Mesendoderm (in vitro differentiated cells): Measurements from ENCODE around the gene KIF23.

ENCODE experiments used
- DNase-seq: peaks from one replicate; pipeline ENCODE4 v3.0.0; 2013
- H2AK5ac ChIP-seq: 2 replicates; pipeline ENCODE4 v1.6.1; 2013; ENCODE audit warnings: low read length, inconsistent platforms
- H2BK120ac ChIP-seq: 2 replicates; pipeline ENCODE4 v1.6.1; 2013; ENCODE audit warnings: low read depth, mild to moderate bottlenecking, low read length, moderate library complexity, mixed read lengths
- H2BK15ac ChIP-seq: replicated peaks from 2 replicates; pipeline ENCODE4 v1.6.1; 2013; ENCODE audit warnings: low read depth, mild to moderate bottlenecking, moderate library complexity
- H2BK5ac ChIP-seq: 2 replicates; pipeline ENCODE4 v1.6.1; 2013; ENCODE audit warnings: low read length, inconsistent platforms
- H3K18ac ChIP-seq: 2 replicates; pipeline ENCODE4 v1.6.1; 2013; ENCODE audit warnings: mild to moderate bottlenecking, low read length, mixed read lengths
- H3K23ac ChIP-seq: one replicate; pipeline ENCODE4 v1.6.1; 2013; ENCODE audit warnings: low read length
- H3K27ac ChIP-seq: 2 replicates; pipeline ENCODE4 v1.5.1; 2013; ENCODE audit warnings: low read depth, mild to moderate bottlenecking, inconsistent platforms, low read length, moderate library complexity
- H3K27me3 ChIP-seq: 2 replicates; pipeline ENCODE4 v1.6.1; 2013; ENCODE audit warnings: low read length, control low read depth, mild to moderate bottlenecking, inconsistent platforms; ENCODE audit not compliant: insufficient read depth, poor library complexity
- H3K36me3 ChIP-seq: 2 replicates; pipeline ENCODE4 v1.6.1; 2013; ENCODE audit warnings: low read length, inconsistent platforms; ENCODE audit not compliant: control insufficient read depth, insufficient read depth
- H3K4ac ChIP-seq: one replicate; pipeline ENCODE4 v1.6.1; 2013; ENCODE audit warnings: low read depth, mild to moderate bottlenecking, low read length, moderate library complexity
- H3K4me1 ChIP-seq: 2 replicates; pipeline ENCODE4 v1.6.1; 2013; ENCODE audit warnings: low read depth, low read length, inconsistent platforms; ENCODE audit not compliant: control insufficient read depth
- H3K4me2 ChIP-seq: 2 replicates; pipeline ENCODE4 v1.6.1; 2013; ENCODE audit warnings: low read length
- H3K4me3 ChIP-seq: 2 replicates; pipeline ENCODE4 v1.5.1; 2013; ENCODE audit warnings: mild to moderate bottlenecking, low read length
- H3K56ac ChIP-seq: one replicate; pipeline ENCODE4 v1.6.1; 2013; ENCODE audit warnings: low read length
- H3K79me1 ChIP-seq: 2 replicates; pipeline ENCODE4 v1.6.1; 2013; ENCODE audit warnings: low read length, inconsistent platforms
- H3K79me2 ChIP-seq: 2 replicates; pipeline ENCODE4 v1.6.1; 2013; ENCODE audit warnings: mild to moderate bottlenecking, low read length; ENCODE audit not compliant: control insufficient read depth, insufficient read depth
- H3K9ac ChIP-seq: 2 replicates; pipeline ENCODE4 v1.6.1; 2013; ENCODE audit warnings: low read length, inconsistent platforms
- H4K5ac ChIP-seq: one replicate; pipeline ENCODE4 v1.6.1; 2013; ENCODE audit warnings: low read length
- H4K8ac ChIP-seq: one replicate; pipeline ENCODE4 v1.6.1; 2013; ENCODE audit warnings: low read depth, mild to moderate bottlenecking, control low read depth, low read length, moderate library complexity
- WGBS: extraction: QIAGEN DNeasy Blood & Tissue Kit; methylation state at CpG from one replicate; pipeline ENCODE4 v1.1.7; 2013; ENCODE audit warnings: low lambda C conversion rate, missing lambda C conversion rate; ENCODE audit not compliant: insufficient coverage; ENCODE audit errors: extremely low coverage; 5-methylcytosine and 5-hydroxymethylcytosine counted together

Gene KIF23

GRCh38 chr15:69414701-69415167, 585 bp downstream of the KIF23 start:
- no peaks in the 10 kb centered on the region for H3K27me3 ChIP-seq
- peaks cover 9% of the 10 kb centered on the region for H3K36me3 ChIP-seq
- H3K4ac ChIP-seq = peak overlapping the region; percentile 84
- no CpG with 5 or more reads among the region's 29 CpGs for WGBS
- no peak overlapping the region for H4K5ac ChIP-seq
- H3K27ac ChIP-seq = peak overlapping the region; percentile 95
- peak overlapping the region; percentile 94 for H3K4me3 ChIP-seq
- no peak overlapping the region for H2BK120ac ChIP-seq
- H3K18ac ChIP-seq = peak overlapping the region; percentile 57
- H3K9ac ChIP-seq = peak overlapping the region; percentile 96
- peak overlapping the region; percentile 38 for H3K23ac ChIP-seq
- no peak overlapping the region for H2BK15ac ChIP-seq
- no peak overlapping the region for H4K8ac ChIP-seq
- H3K4me2 ChIP-seq = peak overlapping the region; percentile 46
- H3K56ac ChIP-seq = peak overlapping the region; percentile 98
- DNase-seq = peak; percentile 81
- H2AK5ac ChIP-seq = no peak overlapping the region
- H2BK5ac ChIP-seq = peak overlapping the region; percentile 65
- no peaks in the 10 kb centered on the region for H3K4me1 ChIP-seq
- peaks cover 9% of the 10 kb centered on the region for H3K79me1 ChIP-seq
- peaks cover 31% of the 10 kb centered on the region for H3K79me2 ChIP-seq

- peaks cover 9% of the 10 kb centered on the region for H3K79me1 ChIP-seq
- no peak overlapping the region for H3K18ac ChIP-seq
- no peak for DNase-seq
- H2AK5ac ChIP-seq = no peak overlapping the region
- peak overlapping the region; percentile 53 for H3K23ac ChIP-seq
- H2BK120ac ChIP-seq = no peak overlapping the region
- peak overlapping the region; percentile 83 for H3K9ac ChIP-seq
- H2BK5ac ChIP-seq = no peak overlapping the region
- H3K36me3 ChIP-seq = peaks cover 9% of the 10 kb centered on the region
- H3K4me2 ChIP-seq = peak overlapping the region; percentile 71
- H4K5ac ChIP-seq = no peak overlapping the region
- no peak overlapping the region for H4K8ac ChIP-seq
- no peaks in the 10 kb centered on the region for H3K4me1 ChIP-seq
- peak overlapping the region; percentile 79 for H3K56ac ChIP-seq
- H3K27ac ChIP-seq = no peak overlapping the region
- H2BK15ac ChIP-seq = no peak overlapping the region
- H3K27me3 ChIP-seq = no peaks in the 10 kb centered on the region
- no CpG with 5 or more reads among the region's 3 CpGs for WGBS
- H3K4ac ChIP-seq = no peak overlapping the region
- peak overlapping the region; percentile 64 for H3K4me3 ChIP-seq
- peaks cover 31% of the 10 kb centered on the region for H3K79me2 ChIP-seq
Measured at GRCh38 chr15:69415381-69415780, 1.2 kb downstream of the KIF23 start.

GRCh38 chr15:69417581-69417980, 3.4 kb downstream of the KIF23 start:
- no peaks in the 10 kb centered on the region for H3K27me3 ChIP-seq
- peaks cover 10% of the 10 kb centered on the region for H3K79me1 ChIP-seq
- no peak overlapping the region for H3K27ac ChIP-seq
- H4K5ac ChIP-seq = no peak overlapping the region
- no peak overlapping the region for H2AK5ac ChIP-seq
- no peak overlapping the region for H3K56ac ChIP-seq
- no peaks in the 10 kb centered on the region for H3K4me1 ChIP-seq
- H3K23ac ChIP-seq = no peak overlapping the region
- H2BK5ac ChIP-seq = no peak overlapping the region
- no peak overlapping the region for H3K4me2 ChIP-seq
- H4K8ac ChIP-seq = no peak overlapping the region
- peaks cover 31% of the 10 kb centered on the region for H3K79me2 ChIP-seq
- H3K36me3 ChIP-seq = peaks cover 15% of the 10 kb centered on the region
- no peak overlapping the region for H2BK15ac ChIP-seq
- no peak overlapping the region for H3K9ac ChIP-seq
- no peak overlapping the region for H2BK120ac ChIP-seq
- no peak overlapping the region for H3K4ac ChIP-seq
- no peak overlapping the region for H3K18ac ChIP-seq
- no peak overlapping the region for H3K4me3 ChIP-seq
- no peak for DNase-seq

GRCh38 chr15:69421498-69421897, 7.3 kb downstream of the KIF23 start:
- no peak overlapping the region for H3K4me3 ChIP-seq
- no peak overlapping the region for H3K4me2 ChIP-seq
- H3K79me1 ChIP-seq = peaks cover 14% of the 10 kb centered on the region
- no peak overlapping the region for H3K23ac ChIP-seq
- H4K8ac ChIP-seq = no peak overlapping the region
- H3K27ac ChIP-seq = no peak overlapping the region
- no peak overlapping the region for H2AK5ac ChIP-seq
- no peak overlapping the region for H3K4ac ChIP-seq
- peaks cover 22% of the 10 kb centered on the region for H3K36me3 ChIP-seq
- H3K56ac ChIP-seq = no peak overlapping the region
- H2BK5ac ChIP-seq = no peak overlapping the region
- no peaks in the 10 kb centered on the region for H3K4me1 ChIP-seq
- H4K5ac ChIP-seq = no peak overlapping the region
- DNase-seq = no peak
- no peak overlapping the region for H2BK15ac ChIP-seq
- H3K79me2 ChIP-seq = peaks cover 13% of the 10 kb centered on the region
- H3K9ac ChIP-seq = no peak overlapping the region
- H2BK120ac ChIP-seq = no peak overlapping the region
- H3K18ac ChIP-seq = no peak overlapping the region
- no peaks in the 10 kb centered on the region for H3K27me3 ChIP-seq

GRCh38 chr15:69422336-69422895, 8.3 kb downstream of the KIF23 start:
- no CpG with 5 or more reads among the region's 4 CpGs for WGBS
- Histone ChIP-seq H4K8ac (no peak overlapping the region), H3K9ac (no peak overlapping the region), H3K23ac (no peak overlapping the region), H3K4ac (no peak overlapping the region), H2BK120ac (no peak overlapping the region), H3K27me3 (no peaks in the 10 kb centered on the region), H3K4me2 (no peak overlapping the region), H3K36me3 (peaks cover 22% of the 10 kb centered on the region), H3K4me1 (no peaks in the 10 kb centered on the region), H2BK5ac (no peak overlapping the region), H4K5ac (no peak overlapping the region), H3K79me2 (peaks cover 11% of the 10 kb centered on the region), H3K56ac (no peak overlapping the region), H3K18ac (no peak overlapping the region), H2BK15ac (no peak overlapping the region), H3K79me1 (peaks cover 14% of the 10 kb centered on the region), H3K4me3 (no peak overlapping the region), H3K27ac (no peak overlapping the region), H2AK5ac (no peak overlapping the region)
- DNase-seq = no peak

- H2AK5ac ChIP-seq = no peak overlapping the region
- peaks cover 16% of the 10 kb centered on the region for H3K36me3 ChIP-seq
- H3K23ac ChIP-seq = no peak overlapping the region
- no peak overlapping the region for H2BK15ac ChIP-seq
- no peak overlapping the region for H4K8ac ChIP-seq
- H2BK120ac ChIP-seq = no peak overlapping the region
- no peaks in the 10 kb centered on the region for H3K4me1 ChIP-seq
- H3K79me2 ChIP-seq = peaks cover 3% of the 10 kb centered on the region
- H3K79me1 ChIP-seq = peaks cover 8% of the 10 kb centered on the region
- H4K5ac ChIP-seq = no peak overlapping the region
- no peak overlapping the region for H3K4me3 ChIP-seq
- H3K4ac ChIP-seq = no peak overlapping the region
- H3K27ac ChIP-seq = no peak overlapping the region
- no CpG with 5 or more reads among the region's 2 CpGs for whole genome bisulfite sequencing
- H3K56ac ChIP-seq = no peak overlapping the region
- H2BK5ac ChIP-seq = no peak overlapping the region
- no peak overlapping the region for H3K9ac ChIP-seq
- H3K4me2 ChIP-seq = no peak overlapping the region
- no peaks in the 10 kb centered on the region for H3K27me3 ChIP-seq
- no peak for DNase-seq
- H3K18ac ChIP-seq = no peak overlapping the region
Measured at GRCh38 chr15:69424001-69424400, 9.9 kb downstream of the KIF23 start.
